Neuron (in vitro differentiated cells): ENCODE results near the gene ALPP.
"Not testable (repeated sequence)": the region's sequence is repeated elsewhere in the genome, so short reads cannot be mapped to it uniquely, and the experiment has no call there.

Experiments
- H2AFZ ChIP-seq: one replicate; pipeline ENCODE4 v1.6.1; 2013; ENCODE audit warnings: low read depth, mild to moderate bottlenecking, inconsistent platforms, low read length, moderate library complexity
- H3K27me3 ChIP-seq: one replicate; pipeline ENCODE4 v1.6.1; 2013; ENCODE audit warnings: low read length; ENCODE audit not compliant: insufficient read depth
- H3K36me3 ChIP-seq: one replicate; pipeline ENCODE4 v1.6.1; 2013; ENCODE audit warnings: low read length; ENCODE audit not compliant: insufficient read depth
- H3K4me1 ChIP-seq: one replicate; pipeline ENCODE4 v1.6.1; 2013; ENCODE audit warnings: low read length; ENCODE audit not compliant: insufficient read depth
- H3K4me3 ChIP-seq: 2 replicates; pipeline ENCODE4 v1.5.1; 2013; ENCODE audit warnings: mild to moderate bottlenecking, low read length, moderate library complexity
- H3K9me3 ChIP-seq: one replicate; pipeline ENCODE4 v1.6.1; 2013; ENCODE audit warnings: low read length

The ALPP gene

DNA sequence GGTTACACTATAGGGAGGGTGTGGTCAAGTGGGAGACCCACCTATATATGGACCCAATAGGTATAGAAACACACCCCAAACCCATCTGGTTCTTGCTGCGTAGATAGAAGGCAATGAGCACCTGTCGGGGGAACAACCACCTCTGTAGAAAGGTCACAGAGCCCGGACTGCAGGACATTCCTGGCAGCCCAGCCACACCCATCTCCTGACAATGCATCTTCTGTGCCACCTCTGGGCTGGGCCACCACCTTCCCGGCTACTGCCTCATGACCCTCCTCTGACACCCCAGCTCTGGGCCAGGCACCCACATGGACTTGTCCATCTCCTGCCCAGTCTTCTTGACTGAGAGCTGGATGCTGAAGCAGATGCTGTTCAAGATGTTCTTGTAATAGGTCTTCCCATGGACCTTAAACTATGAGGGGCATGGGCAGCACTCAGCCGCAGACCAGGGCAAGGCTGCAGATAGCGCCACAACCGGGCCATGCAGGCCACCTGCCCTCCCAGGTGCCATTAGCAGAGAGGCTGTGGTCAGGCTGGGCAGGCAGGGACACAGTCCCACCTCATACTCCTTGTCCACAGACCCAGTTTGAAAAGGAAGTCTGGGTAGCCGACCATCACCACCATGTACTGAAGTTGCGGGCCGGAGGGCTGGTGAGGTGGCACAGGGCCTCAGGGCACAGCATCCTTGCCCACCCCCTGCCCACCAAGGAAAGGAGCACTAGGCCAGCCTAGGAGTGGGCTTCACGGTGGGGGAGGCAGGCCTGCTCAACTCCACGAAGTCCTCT, 37.4 kb downstream of the ALPP start:
- H3K4me3 ChIP-seq = no peak overlapping the region
- H3K36me3 ChIP-seq = no peaks in the 10 kb centered on the region
- no peak overlapping the region for H2AFZ ChIP-seq
- peaks cover 10% of the 10 kb centered on the region for H3K4me1 ChIP-seq
- H3K9me3 ChIP-seq = no peaks in the 10 kb centered on the region
- H3K27me3 ChIP-seq = peaks cover 73% of the 10 kb centered on the region

DNA sequence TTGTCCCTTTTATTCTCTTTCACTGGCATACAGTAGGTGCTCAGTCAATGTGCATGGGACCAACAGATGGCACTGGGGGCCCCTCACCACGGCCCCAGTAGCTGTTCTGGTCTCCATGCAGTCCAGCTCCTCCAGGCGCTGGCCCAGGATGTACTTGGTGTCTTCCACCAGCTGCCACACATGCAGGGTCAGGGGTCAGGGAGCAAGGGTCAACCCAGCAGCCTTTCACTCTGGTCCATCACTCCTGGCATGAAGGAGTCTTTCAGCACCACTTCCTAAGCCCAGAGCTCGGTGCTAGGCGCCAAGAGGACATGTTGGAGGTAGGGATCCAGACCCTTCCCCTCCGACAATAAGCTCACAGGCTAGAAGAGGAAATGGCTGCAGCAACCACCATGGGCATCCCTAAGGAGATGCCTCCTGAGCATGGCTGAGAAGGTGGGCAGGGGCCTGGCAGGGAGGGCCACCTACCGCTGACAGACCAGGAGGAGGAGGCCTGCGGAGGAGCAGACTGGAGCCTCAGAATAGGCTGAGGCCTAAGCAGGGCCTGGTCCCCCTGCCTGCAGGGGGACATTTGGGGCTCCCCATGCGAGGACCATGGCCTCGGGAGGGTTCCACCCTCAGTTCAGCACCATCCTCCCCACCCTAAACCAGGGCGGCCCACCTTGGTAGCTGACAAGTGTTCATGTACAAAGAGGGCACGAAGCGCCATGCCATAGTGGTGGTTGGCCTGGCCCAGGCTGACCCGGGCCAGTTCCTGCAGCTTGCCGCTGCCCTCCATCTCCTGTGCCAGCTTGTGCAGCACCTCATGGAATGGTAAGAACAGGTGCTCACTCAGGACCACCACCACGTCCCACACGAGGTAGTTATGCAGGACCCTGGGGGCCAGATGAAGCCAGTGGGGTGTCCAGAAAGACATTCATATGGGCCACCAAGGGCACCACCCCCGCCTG, 38.2 kb downstream of the ALPP start:
- Histone ChIP-seq H3K9me3 (peaks cover 5% of the 10 kb centered on the region), H3K27me3 (peaks cover 81% of the 10 kb centered on the region)

GRCh38 chr2:232417489-232417888, 38.9 kb downstream of the ALPP start:
- peaks cover 88% of the 10 kb centered on the region for H3K27me3 ChIP-seq
- no peak overlapping the region for H3K4me3 ChIP-seq

More for the DNA sequence above, 38.2 kb downstream of the ALPP start:
- Histone ChIP-seq H3K36me3 (no peaks in the 10 kb centered on the region), H3K4me3 (no peak overlapping the region), H3K4me1 (peaks cover 10% of the 10 kb centered on the region), H2AFZ (no peak overlapping the region)

DNA sequence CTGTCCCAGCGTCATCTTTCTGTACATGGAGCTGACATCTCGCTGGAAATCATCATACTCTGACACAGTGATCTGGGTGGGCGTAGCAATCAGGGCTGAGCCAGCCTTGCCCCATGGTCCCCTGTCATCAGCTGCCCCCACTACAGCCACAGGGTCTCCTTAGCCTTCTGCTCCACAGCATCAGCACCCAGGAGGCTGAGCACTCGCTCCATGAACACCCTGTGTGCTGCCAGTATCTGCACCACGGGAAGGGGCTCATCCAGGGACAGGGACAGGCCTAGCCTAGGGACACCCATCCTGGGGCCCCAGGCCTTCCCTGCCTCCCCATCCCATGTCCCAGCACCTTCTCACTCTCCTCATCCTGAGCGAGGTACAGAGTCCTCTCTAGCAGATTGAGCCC, 39.5 kb downstream of the ALPP start:
- no peak overlapping the region for H3K4me3 ChIP-seq
- peaks cover 87% of the 10 kb centered on the region for H3K27me3 ChIP-seq
- H3K9me3 ChIP-seq = peaks cover 12% of the 10 kb centered on the region
- no peaks in the 10 kb centered on the region for H3K36me3 ChIP-seq
- H2AFZ ChIP-seq = no peak overlapping the region
- H3K4me1 ChIP-seq = peaks cover 10% of the 10 kb centered on the region

More at GRCh38 chr2:232417489-232417888, 38.9 kb downstream of the ALPP start:
- H3K4me1 ChIP-seq = peaks cover 10% of the 10 kb centered on the region
- H2AFZ ChIP-seq = no peak overlapping the region
- H3K36me3 ChIP-seq = no peaks in the 10 kb centered on the region
- peaks cover 11% of the 10 kb centered on the region for H3K9me3 ChIP-seq

DNA sequence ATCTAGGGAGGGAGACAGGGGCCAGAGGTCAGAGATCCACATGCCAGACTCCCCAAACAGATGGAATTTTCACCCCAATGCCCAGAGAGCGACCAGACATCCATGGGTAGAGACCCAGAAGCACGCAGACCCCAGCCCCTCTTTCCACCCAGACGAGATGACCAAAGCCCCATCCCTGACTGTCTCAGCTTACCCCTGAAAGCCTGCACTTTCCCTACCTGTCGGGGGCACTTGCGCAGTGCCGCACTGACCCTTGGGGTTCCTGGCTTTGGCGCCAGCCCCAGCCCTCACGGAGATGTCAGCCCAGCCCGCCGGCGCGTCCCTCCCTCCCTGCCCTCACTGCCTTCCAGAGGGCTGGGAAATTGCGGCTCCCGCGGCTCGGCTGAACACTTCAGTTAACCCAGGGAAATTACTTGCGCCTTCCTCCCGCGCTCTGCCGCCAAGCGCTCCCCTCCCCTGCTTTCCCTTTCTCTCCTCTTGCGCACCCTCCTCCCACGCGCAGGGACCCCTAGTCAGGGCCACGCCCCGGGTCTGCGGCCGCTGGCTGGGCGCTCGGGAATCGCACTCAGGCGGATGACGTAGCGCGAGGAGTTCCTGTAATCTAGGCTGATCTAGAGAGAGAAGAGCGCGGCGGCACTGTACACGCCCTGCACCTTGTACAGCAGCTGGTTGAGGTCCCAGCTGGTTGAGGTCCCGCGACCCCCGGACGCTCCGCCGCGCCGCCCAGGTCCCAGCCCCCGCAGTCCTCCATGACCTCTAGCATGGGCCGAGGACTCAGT, 40.1 kb downstream of the ALPP start:
- peaks cover 87% of the 10 kb centered on the region for H3K27me3 ChIP-seq
- H3K4me3 ChIP-seq = no peak overlapping the region

GRCh38 chr2:232419245-232420072, 40.9 kb downstream of the ALPP start:
- peaks cover 95% of the 10 kb centered on the region for H3K27me3 ChIP-seq
- H3K4me1 ChIP-seq = peaks cover 10% of the 10 kb centered on the region
- H3K9me3 ChIP-seq = peaks cover 14% of the 10 kb centered on the region
- H3K4me3 ChIP-seq = no peak overlapping the region
- H2AFZ ChIP-seq = no peak overlapping the region
- no peaks in the 10 kb centered on the region for H3K36me3 ChIP-seq

More for the DNA sequence above, 40.1 kb downstream of the ALPP start:
- no peak overlapping the region for H2AFZ ChIP-seq
- H3K36me3 ChIP-seq = no peaks in the 10 kb centered on the region
- H3K9me3 ChIP-seq = peaks cover 12% of the 10 kb centered on the region
- H3K4me1 ChIP-seq = peaks cover 10% of the 10 kb centered on the region

DNA sequence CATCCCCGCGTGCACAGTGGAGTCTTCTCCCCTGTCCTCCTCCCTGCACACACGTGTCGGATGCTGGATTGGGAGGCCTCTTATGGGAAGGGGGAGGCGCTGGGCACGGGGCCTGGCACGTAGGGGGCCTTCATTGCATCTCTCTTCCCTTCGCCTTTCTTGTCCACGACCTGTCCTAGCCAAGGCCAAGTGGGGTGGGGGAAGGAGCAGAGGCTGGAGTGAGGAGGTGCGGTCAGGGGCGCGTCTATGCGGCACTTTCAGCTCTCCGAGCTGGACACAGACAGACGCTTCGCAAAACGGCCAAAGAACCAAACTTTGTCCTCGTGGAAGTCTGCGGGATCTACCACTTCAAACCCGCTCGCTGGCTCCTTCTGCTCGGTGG, 41.5 kb downstream of the ALPP start:
- Histone ChIP-seq H3K4me1 (peaks cover 10% of the 10 kb centered on the region), H3K36me3 (no peaks in the 10 kb centered on the region), H2AFZ (no peak overlapping the region), H3K4me3 (no peak overlapping the region), H3K9me3 (peaks cover 14% of the 10 kb centered on the region), H3K27me3 (peaks cover 95% of the 10 kb centered on the region)

DNA sequence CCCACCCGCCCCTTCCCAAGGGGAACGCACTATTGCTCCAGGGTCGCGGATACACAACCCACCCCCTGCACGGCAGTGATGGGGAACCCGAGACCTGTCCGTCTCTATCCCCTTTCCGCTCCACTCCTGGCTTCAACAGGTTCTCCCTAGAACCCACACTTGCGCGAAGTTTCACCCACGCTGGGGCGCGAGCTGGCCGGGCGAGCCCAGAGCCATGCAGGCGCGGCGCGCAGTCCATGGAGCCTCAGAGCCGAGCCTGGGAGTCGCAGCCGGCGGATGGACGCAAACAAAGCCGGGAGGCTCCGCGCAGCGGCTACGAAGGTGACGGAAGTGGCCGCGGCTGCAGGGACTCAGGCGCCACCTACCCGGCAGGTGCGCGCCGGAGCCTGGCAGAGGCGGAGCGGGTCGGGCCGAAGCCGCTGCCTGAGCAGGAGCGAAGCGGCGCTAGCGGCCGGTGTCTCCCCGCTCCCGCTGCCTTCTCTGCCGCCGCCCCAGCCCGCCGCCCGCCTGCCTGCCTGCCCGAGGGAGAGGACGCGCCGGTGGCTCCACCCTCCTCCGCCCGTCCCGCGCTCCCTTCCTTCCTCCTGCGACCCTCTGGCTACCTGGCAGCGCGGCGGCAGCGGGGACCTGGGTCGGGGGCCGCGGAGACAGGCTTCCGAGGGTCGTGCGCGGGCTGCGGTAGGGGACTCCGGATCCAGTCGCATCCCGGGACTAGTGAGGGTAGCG, 42.1 kb downstream of the ALPP start:
- H2AFZ ChIP-seq = no peak overlapping the region
- H3K4me3 ChIP-seq = no peak overlapping the region
- peaks cover 95% of the 10 kb centered on the region for H3K27me3 ChIP-seq

GRCh38 chr2:232421189-232421785, 42.7 kb downstream of the ALPP start:
- Histone ChIP-seq H3K4me1 (peaks cover 10% of the 10 kb centered on the region), H3K4me3 (no peak overlapping the region)

More for the DNA sequence above, 42.1 kb downstream of the ALPP start:
- H3K9me3 ChIP-seq = peaks cover 14% of the 10 kb centered on the region
- H3K36me3 ChIP-seq = no peaks in the 10 kb centered on the region
- peaks cover 10% of the 10 kb centered on the region for H3K4me1 ChIP-seq

GRCh38 chr2:232422051-232422450, 43.5 kb downstream of the ALPP start:
- H3K4me3 ChIP-seq = no peak overlapping the region
- no peaks in the 10 kb centered on the region for H3K36me3 ChIP-seq
- no peak overlapping the region for H2AFZ ChIP-seq
- H3K9me3 ChIP-seq = peaks cover 14% of the 10 kb centered on the region
- peaks cover 84% of the 10 kb centered on the region for H3K27me3 ChIP-seq
- peaks cover 10% of the 10 kb centered on the region for H3K4me1 ChIP-seq

More at GRCh38 chr2:232421189-232421785, 42.7 kb downstream of the ALPP start:
- Histone ChIP-seq H3K36me3 (no peaks in the 10 kb centered on the region), H3K27me3 (peaks cover 92% of the 10 kb centered on the region), H3K9me3 (peaks cover 14% of the 10 kb centered on the region), H2AFZ (no peak overlapping the region)

GRCh38 chr2:232422996-232423395, 44.4 kb downstream of the ALPP start:
- H3K27me3 ChIP-seq = peaks cover 75% of the 10 kb centered on the region
- peaks cover 10% of the 10 kb centered on the region for H3K4me1 ChIP-seq
- not testable (repeated sequence) for H3K4me3 ChIP-seq, H2AFZ ChIP-seq, H3K36me3 ChIP-seq
- H3K9me3 ChIP-seq = peaks cover 14% of the 10 kb centered on the region
